Adrenal gland (tissue), 12 donors: Measurements from ENCODE around the gene TRAF4. TPM values are rescaled to one million over a fixed set of nuclear protein-coding genes. Genes with fewer than 3 reads are reported as not detected.

Experiments used
- DNase-seq, 7 donors: peaks; one replicate each; pipeline ENCODE4 v3.0.0-alpha.2; 2019 to 2020
- H3K27ac ChIP-seq, 5 donors: fragments of 200-600 bp; sonication (generic) in 4 of 5; 1 replicate in 3 of 5; 2 replicates in 2 of 5; pipeline versions ENCODE4 v1.5.1 to v1.8.0; 2016 to 2020; ENCODE audit warnings: mild to moderate bottlenecking in 1 of 5
- H3K27me3 ChIP-seq: fragments of 200-600 bp; 2 replicates; pipeline ENCODE4 v1.8.0; 2021
- H3K36me3 ChIP-seq, 2 donors: fragments of 200-600 bp; replicated peaks in 1 of 2; 1 replicate in 1 of 2; 2 replicates in 1 of 2; pipeline versions ENCODE4 v1.5.1 to v1.8.0; 2018 to 2022
- H3K4me1 ChIP-seq, 2 donors: fragments of 200-600 bp; replicated peaks in 1 of 2; 1 replicate in 1 of 2; 2 replicates in 1 of 2; pipeline versions ENCODE4 v1.5.1 to v1.8.0; 2018 to 2021
- H3K4me3 ChIP-seq, 4 donors: fragments of 200-600 bp; sonication (generic) in 3 of 4; one replicate each; pipeline ENCODE4 v1.5.1; 2016 to 2018
- H3K9me3 ChIP-seq, 3 donors: fragments of 200-600 bp; sonication (generic) in 1 of 3; replicated peaks in 1 of 3; 1 replicate in 2 of 3; 2 replicates in 1 of 3; pipeline versions ENCODE4 v1.5.1 to v1.8.0; 2016 to 2021
- POLR2A ChIP-seq, 2 donors: fragments of 450-650 bp; IDR thresholded peaks; one replicate each; pipeline ENCODE4 v1.6.1; 2017; ENCODE audit warnings: antibody characterized with exemption in 2 of 2, mild to moderate bottlenecking in 2 of 2, moderate library complexity in 1 of 2
- WGBS, 4 donors: extraction: QIAGEN DNeasy Blood & Tissue Kit in 2 of 4; methylation state at CpG; one replicate each; pipeline versions ENCODE4 v1.1.5 to v1.1.7; 2013 to 2017; 5-methylcytosine and 5-hydroxymethylcytosine counted together
- intact Hi-C, 2 donors: fragments of 100-400 bp; cut with DNase I; formaldehyde crosslinking; loops; one replicate each; pipeline versions ENCODE4 v1.14.1 to v1.15.0; 2022 to 2023
- polyA plus RNA-seq, 3 donors: library from polyadenylated mRNA; stranded (reverse); fragments of 200-250 nt in 2 of 3; fragments of 350-450 nt in 1 of 3; fragmentation: Illumina TruSeq in 1 of 3; extraction: RNeasy Lipid Tissue Mini Kit (QIAGEN cat#74804) in 1 of 3; gene quantifications; one replicate each; pipeline ENCODE4 v1.2.3, GENCODE V29; 2013 to 2014
- total RNA-seq, 9 donors: library from RNA; depleted of rRNA in 4 of 9; stranded (reverse); fragments of >200 nt in 4 of 9; fragments of 120-200 nt in 1 of 9; fragmentation: NEBNext Ultra II Directional in 1 of 9; extraction: Animal tissue kit (Norgen Biotek cat#: 25700) in 1 of 9; gene quantifications; one replicate each; pipeline versions ENCODE4 v1.1.0 to v1.2.4, GENCODE V29; 2013 to 2023
- TF ChIP-seq, protein P1 (sequence below), 6 experiments: fragments of 450-650 bp in 4 of 6; fragments of 200-600 bp in 2 of 6; sonication (generic) in 1 of 6; IDR thresholded peaks; 1 replicate in 5 of 6; 2 replicates in 1 of 6; pipeline versions ENCODE4 v1.5.1 to v1.8.0; 2016 to 2021; ENCODE audit warnings: antibody characterized with exemption in 6 of 6, mild to moderate bottlenecking in 2 of 6, moderate library complexity in 1 of 6
- donor health status: healthy with polysubstance abuse.
- donor health status: Bipolar disorder and iron deficiency.
- donor health status: DM: yes; HTN: yes; CAD: no.
- donor health status: DM: no; HTN: no; CAD: no.
- donor health status: DM: no; HTN: no; CAD: no.
- donor health status: DM: yes; HTN: yes; CAD: no.

The TRAF4 gene
- total and polyA plus RNA-seq, 12 donors, result 8.2 to 50.5 (median 22.1) TPM

DNA sequence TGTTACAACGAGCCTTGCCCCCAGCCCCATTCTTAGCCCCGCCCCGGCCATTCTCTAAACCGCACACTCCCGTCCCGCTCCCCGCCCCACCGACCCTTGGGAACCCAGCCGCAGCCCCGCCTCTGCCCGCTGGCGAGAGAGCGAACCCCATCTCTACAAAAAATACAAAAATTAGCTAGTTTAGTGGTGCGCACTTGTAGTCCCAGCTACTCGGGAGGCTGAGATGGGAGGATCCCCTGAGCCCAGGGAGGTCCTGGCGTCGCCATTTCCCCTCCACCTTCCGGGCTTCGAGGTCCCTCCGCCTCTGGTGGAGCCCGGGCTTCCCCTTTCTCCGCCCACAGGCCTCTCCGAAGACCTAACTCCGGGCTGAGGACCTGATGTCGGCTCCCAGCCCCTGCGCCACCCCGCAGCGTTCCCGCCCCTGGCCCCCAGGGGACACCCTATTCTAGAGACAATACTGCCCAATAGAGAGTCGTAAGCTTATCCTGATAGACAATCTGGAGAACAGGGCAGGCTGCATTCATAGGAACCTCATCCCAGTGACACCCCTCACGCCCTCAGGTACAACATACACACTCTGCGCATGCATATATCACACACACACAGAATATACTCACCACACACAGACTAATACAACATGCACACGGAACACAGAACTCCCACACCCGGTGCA is 31.6 kb upstream of the TRAF4 start:
- DNase-seq, result peak in 2 of 7 donors; percentile 31 to 42
- Histone ChIP-seq H3K36me3 (peaks cover 0 to 20% of the 10 kb centered on the region in 2 donors), H3K27ac (peak overlapping the region; percentile 73 to 94 (median 78)), H3K27me3 (no peaks in the 10 kb centered on the region), H3K4me3 (peak overlapping the region in 2 of 4 donors; percentile 18 to 61), H3K9me3 (no peaks in the 10 kb centered on the region), H3K4me1 (peaks cover 17 to 22% of the 10 kb centered on the region in 2 donors)
- WGBS, 4 donors, result 49 to 65% (median 51%) methylated on average over 28 to 34 of the region's 34 CpGs
- TF ChIP-seq, protein P1, sequence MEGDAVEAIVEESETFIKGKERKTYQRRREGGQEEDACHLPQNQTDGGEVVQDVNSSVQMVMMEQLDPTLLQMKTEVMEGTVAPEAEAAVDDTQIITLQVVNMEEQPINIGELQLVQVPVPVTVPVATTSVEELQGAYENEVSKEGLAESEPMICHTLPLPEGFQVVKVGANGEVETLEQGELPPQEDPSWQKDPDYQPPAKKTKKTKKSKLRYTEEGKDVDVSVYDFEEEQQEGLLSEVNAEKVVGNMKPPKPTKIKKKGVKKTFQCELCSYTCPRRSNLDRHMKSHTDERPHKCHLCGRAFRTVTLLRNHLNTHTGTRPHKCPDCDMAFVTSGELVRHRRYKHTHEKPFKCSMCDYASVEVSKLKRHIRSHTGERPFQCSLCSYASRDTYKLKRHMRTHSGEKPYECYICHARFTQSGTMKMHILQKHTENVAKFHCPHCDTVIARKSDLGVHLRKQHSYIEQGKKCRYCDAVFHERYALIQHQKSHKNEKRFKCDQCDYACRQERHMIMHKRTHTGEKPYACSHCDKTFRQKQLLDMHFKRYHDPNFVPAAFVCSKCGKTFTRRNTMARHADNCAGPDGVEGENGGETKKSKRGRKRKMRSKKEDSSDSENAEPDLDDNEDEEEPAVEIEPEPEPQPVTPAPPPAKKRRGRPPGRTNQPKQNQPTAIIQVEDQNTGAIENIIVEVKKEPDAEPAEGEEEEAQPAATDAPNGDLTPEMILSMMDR (IDR thresholded peaks at IDR 0.05), result no peak
- TF ChIP-seq POLR2A (IDR thresholded peaks at IDR 0.05), result no peak
- intact Hi-C loops, result no loop called here

DNA sequence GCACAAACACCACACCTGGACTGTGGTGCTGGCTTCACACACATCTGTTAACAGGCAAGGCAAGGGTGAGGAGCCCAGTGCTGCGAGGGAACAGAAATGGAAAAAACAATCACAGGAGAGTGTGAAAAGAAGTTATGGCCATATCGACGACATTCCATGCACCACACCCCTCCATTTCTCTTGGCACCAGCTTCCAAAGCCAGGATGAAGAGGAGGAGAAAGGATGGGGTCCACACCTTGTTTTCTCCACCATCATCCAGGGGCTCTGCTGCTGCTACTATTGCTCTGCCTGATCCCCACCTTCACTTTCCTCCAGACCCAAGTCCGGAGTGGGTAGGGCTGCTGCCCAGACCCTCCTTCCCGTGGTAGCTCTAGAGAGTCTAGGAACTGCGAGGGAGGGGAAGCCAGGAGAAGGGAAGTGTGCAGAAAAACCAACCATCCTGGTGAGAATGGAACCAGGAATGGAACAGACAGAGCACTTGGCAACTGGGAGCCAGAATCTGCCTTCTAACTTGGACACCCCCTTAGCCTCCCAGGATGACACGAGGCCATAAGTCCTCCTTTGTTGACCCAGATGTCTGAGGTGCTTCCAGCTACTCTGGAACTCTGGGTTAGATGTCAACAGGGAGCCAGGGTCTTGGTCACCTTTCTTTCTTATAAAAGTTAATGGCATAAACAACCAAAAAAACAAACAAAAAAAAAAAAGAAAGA is 31.0 kb upstream of the TRAF4 start:
- no peak for TF ChIP-seq POLR2A (IDR thresholded peaks at IDR 0.05)
- TF ChIP-seq, protein P1 (IDR thresholded peaks at IDR 0.05), result no peak
- 82 to 91% (median 86%) methylated on average over 7 of the region's 7 CpGs for WGBS, 4 donors
- Histone ChIP-seq H3K4me3 (no peak overlapping the region), H3K9me3 (no peaks in the 10 kb centered on the region), H3K27ac (no peak overlapping the region), H3K4me1 (peaks cover 19 to 22% of the 10 kb centered on the region in 2 donors), H3K36me3 (peaks cover 0 to 20% of the 10 kb centered on the region in 2 donors), H3K27me3 (no peaks in the 10 kb centered on the region)
- intact Hi-C loops, result no loop called here
- no peak for DNase-seq

DNA sequence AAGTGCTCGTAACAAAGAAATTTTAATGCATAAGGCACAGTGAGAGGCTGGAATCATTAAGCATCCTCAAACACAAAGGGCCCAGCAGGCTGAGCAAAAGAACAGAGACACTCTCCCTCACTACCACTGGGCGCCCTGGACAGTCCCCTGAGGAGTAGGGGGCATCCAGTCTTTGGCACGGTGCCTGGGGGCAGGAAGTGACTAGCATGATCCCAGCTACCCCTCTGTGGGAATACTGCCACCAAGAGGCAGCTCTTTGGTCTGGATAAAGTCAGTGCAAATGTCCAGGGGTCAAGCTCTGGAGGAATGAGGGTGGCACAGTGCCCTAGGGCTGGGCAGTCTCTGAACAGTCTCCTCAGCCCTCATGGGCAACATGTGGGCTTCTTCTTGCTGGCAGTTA is 29.5 kb upstream of the TRAF4 start:
- DNase-seq, result no peak
- peaks cover 31 to 37% of the 10 kb centered on the region in 2 donors for H3K4me1 ChIP-seq
- H3K9me3 ChIP-seq, result no peaks in the 10 kb centered on the region
- no peaks in the 10 kb centered on the region for H3K27me3 ChIP-seq
- TF ChIP-seq, protein P1 (IDR thresholded peaks at IDR 0.05), result no peak
- TF ChIP-seq POLR2A (IDR thresholded peaks at IDR 0.05), result no peak
- H3K27ac ChIP-seq, result no peak overlapping the region
- intact Hi-C loops, result no loop called here
- H3K4me3 ChIP-seq, result no peak overlapping the region
- WGBS, 4 donors, result 87 to 97% (median 93%) methylated on average over 3 of the region's 3 CpGs
- H3K36me3 ChIP-seq, result peaks cover 0 to 20% of the 10 kb centered on the region in 2 donors

DNA sequence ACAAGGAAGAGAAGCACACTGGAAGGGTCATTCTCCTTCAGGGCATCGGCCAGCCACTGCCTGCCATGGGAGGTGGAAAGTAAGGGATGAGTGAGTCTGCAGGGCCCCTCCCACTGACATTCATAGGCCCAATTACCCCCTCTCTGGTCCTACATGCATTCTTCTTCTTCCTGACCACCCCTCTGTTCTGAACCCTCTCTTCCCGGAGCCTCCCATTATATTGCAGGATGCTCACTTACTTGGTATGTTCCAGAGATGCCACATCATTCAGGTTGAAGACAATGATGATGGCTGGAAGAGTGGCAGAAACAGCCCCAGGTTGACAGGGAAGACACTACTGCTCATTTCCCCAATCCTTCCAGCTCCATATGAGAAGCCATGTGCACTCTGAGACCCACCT is 28.6 kb upstream of the TRAF4 start:
- TF ChIP-seq, protein P1 (IDR thresholded peaks at IDR 0.05), result no peak
- no peak for TF ChIP-seq POLR2A (IDR thresholded peaks at IDR 0.05)
- DNase-seq, result no peak
- intact Hi-C loops, result no loop called here
- 85 to 100% (median 89%) methylated on average over 1 to 2 of the region's 2 CpGs for WGBS, 4 donors
- Histone ChIP-seq H3K9me3 (no peaks in the 10 kb centered on the region), H3K27ac (no peak overlapping the region), H3K36me3 (peaks cover 0 to 20% of the 10 kb centered on the region in 2 donors), H3K4me3 (no peak overlapping the region), H3K4me1 (peaks cover 33 to 34% of the 10 kb centered on the region in 2 donors), H3K27me3 (no peaks in the 10 kb centered on the region)
